Peyer's patch (tissue), 4 donors: Measurements from ENCODE around the gene NIT1. TPM values are rescaled to one million over a fixed set of nuclear protein-coding genes. Genes with fewer than 3 reads are reported as not detected.
A peak's percentile ranks its signal among the peaks of the same experiment; 100 is the strongest.

Experiments used
- DNase-seq, 3 donors: peaks; one replicate each; pipeline ENCODE4 v3.0.0-alpha.2; 2017 to 2019
- H3K27ac ChIP-seq, 4 donors: fragments of 200-600 bp; sonication (generic); one replicate each; pipeline ENCODE4 v1.5.1; 2016 to 2019
- H3K27me3 ChIP-seq, 2 donors: fragments of 200-600 bp; sonication (generic); one replicate each; pipeline ENCODE4 v1.5.1; 2019
- H3K36me3 ChIP-seq, 3 donors: fragments of 200-600 bp; sonication (generic); one replicate each; pipeline ENCODE4 v1.5.1; 2016 to 2019
- H3K4me1 ChIP-seq, 4 donors: fragments of 200-600 bp; sonication (generic); one replicate each; pipeline ENCODE4 v1.5.1; 2016 to 2019
- H3K4me3 ChIP-seq, 4 donors: fragments of 200-600 bp; sonication (generic); 1 replicate in 3 of 4; 2 replicates in 1 of 4; pipeline ENCODE4 v1.5.1; 2016 to 2019; ENCODE audit warnings: mild to moderate bottlenecking in 1 of 4
- H3K9me3 ChIP-seq, 4 donors: fragments of 200-600 bp; sonication (generic); one replicate each; pipeline ENCODE4 v1.5.1; 2016 to 2019; ENCODE audit warnings: mild to moderate bottlenecking in 1 of 4
- CTCF ChIP-seq, 6 experiments: fragments of 450-650 bp in 4 of 6; fragments of 200-600 bp in 2 of 6; sonication (generic) in 1 of 6; IDR thresholded peaks; one replicate each; pipeline ENCODE4 v1.5.1; 2017 to 2019; ENCODE audit warnings: antibody characterized with exemption in 6 of 6, mild to moderate bottlenecking in 3 of 6, moderate library complexity in 1 of 6
- POLR2A ChIP-seq, 2 donors: fragments of 450-650 bp; IDR thresholded peaks; one replicate each; pipeline ENCODE4 v1.5.1; 2017; ENCODE audit warnings: antibody characterized with exemption in 2 of 2, mild to moderate bottlenecking in 2 of 2, moderate library complexity in 2 of 2
- total RNA-seq, 4 donors: library from RNA; depleted of rRNA; stranded (reverse); fragments of >200 nt; gene quantifications; one replicate each; pipeline ENCODE4 v1.1.0, GENCODE V29; 2016

The NIT1 gene
- total RNA-seq, 4 donors from 2014 or later, result 54.5 to 148 (median 120) TPM

- Histone ChIP-seq H3K4me1 (peaks cover 11 to 55% (median 17%) of the 10 kb centered on the region in 4 donors), H3K4me3 (peak overlapping the region; percentile 65 to 83 (median 81)), H3K36me3 (peaks cover 0 to 46% (median 0%) of the 10 kb centered on the region in 3 donors), H3K27ac (peak overlapping the region; percentile 89 to 97 (median 93)), H3K27me3 (no peaks in the 10 kb centered on the region), H3K9me3 (no peaks in the 10 kb centered on the region)
- peak in 4 of 6 experiments; percentile 33 to 72 (median 67) for TF ChIP-seq CTCF (IDR thresholded peaks at IDR 0.05)
- peak; percentile 28 to 60 for TF ChIP-seq POLR2A (IDR thresholded peaks at IDR 0.05)
- peak in 2 of 3 donors; percentile 70 to 79 for DNase-seq
Measured at GRCh38 chr1:161119092-161119903, 1.4 kb downstream of the NIT1 start.

GRCh38 chr1:161121042-161121650, 3.2 kb downstream of the NIT1 start:
- H3K4me1 ChIP-seq, result peaks cover 11 to 40% (median 17%) of the 10 kb centered on the region in 4 donors
- TF ChIP-seq CTCF (IDR thresholded peaks at IDR 0.05) (no peak), POLR2A (IDR thresholded peaks at IDR 0.05) (no peak)
- H3K27me3 ChIP-seq, result no peaks in the 10 kb centered on the region
- H3K4me3 ChIP-seq, result no peak overlapping the region
- peaks cover 0 to 59% (median 0%) of the 10 kb centered on the region in 3 donors for H3K36me3 ChIP-seq
- H3K9me3 ChIP-seq, result no peaks in the 10 kb centered on the region
- DNase-seq, result no peak
- H3K27ac ChIP-seq, result no peak overlapping the region

GRCh38 chr1:161121834-161122233, 3.9 kb downstream of the NIT1 start:
- TF ChIP-seq CTCF (IDR thresholded peaks at IDR 0.05), result no peak
- no peak for TF ChIP-seq POLR2A (IDR thresholded peaks at IDR 0.05)
- H3K27ac ChIP-seq, result peak overlapping the region in 1 of 4 donors; percentile 11

GRCh38 chr1:161122967-161123366, 5.1 kb downstream of the NIT1 start:
- Histone ChIP-seq H3K4me3 (no peak overlapping the region), H3K27ac (peak overlapping the region in 1 of 4 donors; percentile 12), H3K27me3 (no peaks in the 10 kb centered on the region), H3K9me3 (no peaks in the 10 kb centered on the region), H3K4me1 (peaks cover 8 to 30% (median 11%) of the 10 kb centered on the region in 4 donors), H3K36me3 (peaks cover 0 to 76% (median 0%) of the 10 kb centered on the region in 3 donors)
- DNase-seq, result no peak
- TF ChIP-seq CTCF (IDR thresholded peaks at IDR 0.05), result no peak
- TF ChIP-seq POLR2A (IDR thresholded peaks at IDR 0.05), result no peak

More at GRCh38 chr1:161121834-161122233, 3.9 kb downstream of the NIT1 start:
- no peak for DNase-seq
- Histone ChIP-seq H3K27me3 (no peaks in the 10 kb centered on the region), H3K9me3 (no peaks in the 10 kb centered on the region), H3K36me3 (peaks cover 0 to 66% (median 0%) of the 10 kb centered on the region in 3 donors), H3K4me1 (peaks cover 8 to 33% (median 13%) of the 10 kb centered on the region in 4 donors), H3K4me3 (no peak overlapping the region)

GRCh38 chr1:161127649-161128048, 9.7 kb downstream of the NIT1 start:
- H3K36me3 ChIP-seq, result peaks cover 0 to 63% (median 0%) of the 10 kb centered on the region in 3 donors
- H3K9me3 ChIP-seq, result no peaks in the 10 kb centered on the region
- peaks cover 0 to 15% (median 5%) of the 10 kb centered on the region in 4 donors for H3K4me1 ChIP-seq
- H3K4me3 ChIP-seq, result no peak overlapping the region
- no peak overlapping the region for H3K27ac ChIP-seq
- no peaks in the 10 kb centered on the region for H3K27me3 ChIP-seq
- DNase-seq, result no peak
- TF ChIP-seq POLR2A (IDR thresholded peaks at IDR 0.05), result no peak
- no peak for TF ChIP-seq CTCF (IDR thresholded peaks at IDR 0.05)
